H1 (cell line): ENCODE data around the gene SULT2B1. TPM values are rescaled to one million over a fixed set of nuclear protein-coding genes. Genes with fewer than 3 reads are reported as not detected.

Experiments
- CHD1 ChIP-seq: IDR thresholded peaks from 2 replicates; pipeline ENCODE4 v1.6.1; 2012; ENCODE audit warnings: low read depth, low read length, improper control_type of control experiment
- CHD2 ChIP-seq: IDR thresholded peaks from 2 replicates; pipeline ENCODE4 v1.6.1; 2012; ENCODE audit warnings: low read length, improper control_type of control experiment
- JUND ChIP-seq: IDR thresholded peaks from 2 replicates; pipeline ENCODE4 v1.6.1; 2011; ENCODE audit warnings: mild to moderate bottlenecking, improper control_type of control experiment, low read length
- KDM5A ChIP-seq: fragments of 200-600 bp; IDR thresholded peaks from 2 replicates; pipeline ENCODE4 v1.7.1; 2012; ENCODE audit warnings: mild to moderate bottlenecking, low read length, inconsistent platforms, mixed read lengths
- PHF8 ChIP-seq: fragments of 200-600 bp; sonication (generic); conservative IDR thresholded peaks from 2 replicates; pipeline ENCODE4 v1.7.1; 2012; ENCODE audit warnings: low read depth, mild to moderate bottlenecking, inconsistent platforms, low read length, moderate library complexity
- POLR2A ChIP-seq, 2 experiments: IDR thresholded peaks; 1 replicate in 1 of 2; 2 replicates in 1 of 2; pipeline ENCODE4 v1.6.1; 2011; ENCODE audit warnings: low read depth in 2 of 2, low read length in 2 of 2, mild to moderate bottlenecking in 2 of 2; ENCODE audit errors: control extremely low read depth in 1 of 2
- POLR2AphosphoS5 ChIP-seq: IDR thresholded peaks from 2 replicates; pipeline ENCODE4 v1.6.1; 2011; ENCODE audit warnings: low read depth, low read length
- POU5F1 ChIP-seq: IDR thresholded peaks from 2 replicates; pipeline ENCODE4 v1.6.1; 2011; ENCODE audit warnings: low read depth, mild to moderate bottlenecking, low read length, moderate library complexity
- RAD21 ChIP-seq, 2 experiments: IDR thresholded peaks in 1 of 2; conservative IDR thresholded peaks in 1 of 2; 2 replicates each; pipeline ENCODE4 v1.6.1; 2011; ENCODE audit warnings: low read depth in 2 of 2, low read length in 2 of 2, improper control_type of control experiment in 1 of 2, inconsistent platforms in 1 of 2, mild to moderate bottlenecking in 1 of 2, moderate library complexity in 1 of 2
- SIN3A ChIP-seq, 2 experiments: IDR thresholded peaks in 1 of 2; conservative IDR thresholded peaks in 1 of 2; 2 replicates each; pipeline ENCODE4 v1.6.1; 2011 to 2012; ENCODE audit warnings: low read length in 2 of 2, improper control_type of control experiment in 1 of 2, low read depth in 1 of 2, mild to moderate bottlenecking in 1 of 2
- polyA plus RNA-seq, 7 experiments: library from polyadenylated mRNA; depleted of rRNA in 3 of 7; stranded (reverse) in 5 of 7; unstranded in 2 of 7; fragments of >200 nt in 5 of 7; fragments of 200-250 nt in 2 of 7; gene quantifications; 1 replicate in 5 of 7; 2 replicates in 1 of 7; 4 replicates in 1 of 7; pipeline versions ENCODE4 v1.2.1 to v1.2.3, GENCODE V29; 2011 to 2013; ENCODE audit warnings: missing spikeins in 2 of 7, mixed read lengths in 2 of 7
- total RNA-seq: library from RNA; stranded (reverse); fragmentation: NEBNext Ultra II Directional; extraction: Animal tissue kit (Norgen Biotek cat#: 25700); gene quantifications from 2 replicates; pipeline ENCODE4 v1.2.1, GENCODE V29; 2021
- TF ChIP-seq, protein P1 (sequence below): IDR thresholded peaks from 2 replicates; pipeline ENCODE4 v1.6.1; 2012; ENCODE audit warnings: low read length, inconsistent platforms
- TF ChIP-seq, protein P2 (sequence below): IDR thresholded peaks from 2 replicates; pipeline ENCODE4 v1.6.1; 2012; ENCODE audit warnings: inconsistent platforms

Gene SULT2B1
- total and polyA plus RNA-seq, 2 of the 8 experiments (the other 6 are each of a cell fraction or from before 2014, with no cell fraction given): 1.5 to 2.6 TPM

GRCh38 chr19:48618916-48619691, 67.1 kb downstream of the SULT2B1 start, which contains the start of the genes RPL18 and SPHK2 (continued):
- TF ChIP-seq, protein P1, sequence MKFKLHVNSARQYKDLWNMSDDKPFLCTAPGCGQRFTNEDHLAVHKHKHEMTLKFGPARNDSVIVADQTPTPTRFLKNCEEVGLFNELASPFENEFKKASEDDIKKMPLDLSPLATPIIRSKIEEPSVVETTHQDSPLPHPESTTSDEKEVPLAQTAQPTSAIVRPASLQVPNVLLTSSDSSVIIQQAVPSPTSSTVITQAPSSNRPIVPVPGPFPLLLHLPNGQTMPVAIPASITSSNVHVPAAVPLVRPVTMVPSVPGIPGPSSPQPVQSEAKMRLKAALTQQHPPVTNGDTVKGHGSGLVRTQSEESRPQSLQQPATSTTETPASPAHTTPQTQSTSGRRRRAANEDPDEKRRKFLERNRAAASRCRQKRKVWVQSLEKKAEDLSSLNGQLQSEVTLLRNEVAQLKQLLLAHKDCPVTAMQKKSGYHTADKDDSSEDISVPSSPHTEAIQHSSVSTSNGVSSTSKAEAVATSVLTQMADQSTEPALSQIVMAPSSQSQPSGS: no peak
- peak; percentile 76 to 94 for TF ChIP-seq SIN3A (conservative IDR thresholded peaks at IDR 0.05 in 1 of 2, IDR thresholded peaks at IDR 0.05 in 1 of 2; ENCODE audit: low read depth in 1 of 2, low read length in 2 of 2)
- no peak for TF ChIP-seq POU5F1
- TF ChIP-seq JUND: peak; percentile 36; the same call in 1 of the 2 replicates
- no peak for TF ChIP-seq RAD21 (IDR thresholded peaks at IDR 0.05 in 1 of 2, conservative IDR thresholded peaks at IDR 0.05 in 1 of 2; ENCODE audit: low read depth in 2 of 2, low read length in 2 of 2)
- peak; percentile 95 to 99 for TF ChIP-seq POLR2A (IDR thresholded peaks at IDR 0.05; ENCODE audit: control extremely low read depth in 1 of 2, low read depth in 2 of 2, low read length in 2 of 2)
- peak; percentile 95 for TF ChIP-seq POLR2AphosphoS5
- peak; percentile 14; the same call in 1 of the 2 replicates for TF ChIP-seq KDM5A
- peak; percentile 94 for TF ChIP-seq PHF8
- no peak for TF ChIP-seq CHD1
- peak; percentile 48; the same call in 1 of the 2 replicates for TF ChIP-seq CHD2
- TF ChIP-seq, protein P2, sequence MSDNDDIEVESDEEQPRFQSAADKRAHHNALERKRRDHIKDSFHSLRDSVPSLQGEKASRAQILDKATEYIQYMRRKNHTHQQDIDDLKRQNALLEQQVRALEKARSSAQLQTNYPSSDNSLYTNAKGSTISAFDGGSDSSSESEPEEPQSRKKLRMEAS: peak; percentile 84
